MM.1S (cell line): Measurements from ENCODE around the gene FLT1.

Source experiments
- CTCF ChIP-seq: fragments of 300-600 bp; sonication (generic); IDR thresholded peaks from 2 replicates; pipeline ENCODE4 v1.5.1; 2016; ENCODE audit warnings: antibody characterized with exemption, low read length, mixed read lengths
- EZH2 ChIP-seq: fragments of 300-600 bp; sonication (generic); optimal IDR thresholded peaks from 2 replicates; pipeline ENCODE3; 2017; ENCODE audit warnings: low read depth, mild to moderate bottlenecking, antibody characterized with exemption, low read length, mixed read lengths
- EZH2phosphoT487 ChIP-seq: fragments of 300-600 bp; sonication (generic); IDR thresholded peaks from 2 replicates; pipeline ENCODE4 v1.6.1; 2018; ENCODE audit warnings: antibody characterized with exemption, low read length

GRCh38 chr13:28396053-28396452 lies 98.9 kb downstream of the FLT1 start:
- TF ChIP-seq CTCF (no peak), EZH2 (no peak), EZH2phosphoT487 (no peak)
